IPS-11a (cell line): ENCODE measurements around the gene PANK1.
A peak's percentile ranks its signal among the peaks of the same experiment; 100 is the strongest.

Experiments
- H3K4me3 ChIP-seq: one replicate; pipeline ENCODE4 v1.5.1; 2013; ENCODE audit warnings: low read depth, low read length, control low read depth

Gene PANK1

DNA sequence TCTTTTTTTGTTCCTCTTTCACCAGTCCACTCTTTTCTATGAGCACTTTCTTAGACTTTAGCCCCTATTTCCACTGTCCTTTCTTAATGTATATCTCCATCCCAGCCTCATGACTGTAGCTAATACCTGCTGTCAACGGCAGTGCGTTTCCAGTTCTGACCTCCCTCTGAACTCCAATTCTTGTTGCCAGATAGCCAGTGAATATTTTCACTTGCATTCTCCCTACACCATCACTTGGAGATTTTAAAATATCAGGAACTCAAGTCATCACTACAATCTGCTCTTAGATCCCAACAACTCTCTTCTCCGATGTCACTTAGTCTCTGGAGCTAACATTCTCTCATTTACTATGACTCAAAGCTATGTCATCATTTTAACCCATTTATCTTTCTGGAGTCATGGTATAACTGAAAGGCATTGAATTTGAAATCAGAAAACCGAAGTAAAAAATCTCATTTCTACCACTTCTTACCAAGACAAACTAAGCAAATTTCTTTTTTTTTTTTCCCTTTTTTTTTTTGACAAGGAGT lies 104.6 kb downstream of the PANK1 start:
- H3K4me3 ChIP-seq, result no peak overlapping the region

- H3K4me3 ChIP-seq, result no peak overlapping the region
Measured at GRCh38 chr10:89537364-89537763, 107.7 kb downstream of the PANK1 start.

DNA sequence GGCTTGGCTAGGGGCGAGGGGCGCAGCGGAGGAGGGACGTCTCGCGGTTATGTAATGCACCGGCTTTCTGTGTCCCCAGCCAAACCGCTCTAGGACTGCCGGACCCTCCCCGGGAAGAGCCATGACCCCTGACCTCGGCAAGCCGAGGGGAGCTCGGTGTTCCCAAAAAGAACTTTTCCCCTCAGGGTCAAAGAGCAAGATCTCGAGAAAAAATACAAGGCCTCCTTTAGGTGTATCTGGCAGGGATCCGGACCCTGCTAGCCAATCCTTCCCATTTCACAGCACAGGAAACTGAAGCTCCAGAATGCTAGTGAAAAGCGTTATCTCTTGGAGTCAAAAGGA lies 109.1 kb downstream of the PANK1 start:
- peak overlapping the region; percentile 33 for H3K4me3 ChIP-seq

- H3K4me3 ChIP-seq, result peak within 1 kb of the TSS; percentile 39
Measured at GRCh38 chr10:89535171-89536012, 109.7 kb downstream of the PANK1 start, which contains the start of gene SLC16A12. SLC16A12 (minus strand) TSS chr10:89535594; CDS start chr10:89462578, 73,016 bp downstream.

GRCh38 chr10:89534826-89535166 lies 110.2 kb downstream of the PANK1 start:
- peak overlapping the region; percentile 39 for H3K4me3 ChIP-seq
